Stimulated activated naive CD8-positive, alpha-beta T cell treated with anti-CD3 and anti-CD28 coated beads, Interleukin-15, Interleukin-2, amounts not matched to agents 100 ng/mL and 50 ng/mL, for 24 hours (primary cell): Measurements from ENCODE around the gene PEMT.

ENCODE experiments used
- H3K27ac Mint-ChIP-seq: one replicate; pipeline ENCODE4 v1.8.0; 2021; ENCODE audit warnings: mild to moderate bottlenecking, mixed read lengths
- H3K27me3 Mint-ChIP-seq: one replicate; pipeline ENCODE4 v1.8.0; 2021; ENCODE audit warnings: mixed read lengths
- H3K36me3 Mint-ChIP-seq: one replicate; pipeline ENCODE4 v1.8.0; 2021; ENCODE audit warnings: low read depth, mixed read lengths
- H3K4me1 Mint-ChIP-seq: one replicate; pipeline ENCODE4 v1.8.0; 2021; ENCODE audit warnings: low read depth, mixed read lengths
- H3K4me3 Mint-ChIP-seq: one replicate; pipeline ENCODE4 v1.8.0; 2021; ENCODE audit warnings: mild to moderate bottlenecking, mixed read lengths
- H3K9me3 Mint-ChIP-seq: one replicate; pipeline ENCODE4 v1.8.0; 2021; ENCODE audit warnings: mixed read lengths

The PEMT gene

GRCh38 chr17:17541640-17542001, 49.9 kb downstream of the PEMT start:
- Mint-ChIP-seq H3K27ac (no peak overlapping the region), H3K4me1 (no peaks in the 10 kb centered on the region), H3K27me3 (no peaks in the 10 kb centered on the region), H3K9me3 (no peaks in the 10 kb centered on the region), H3K4me3 (no peak overlapping the region), H3K36me3 (no peaks in the 10 kb centered on the region)

- Mint-ChIP-seq H3K4me1 (no peaks in the 10 kb centered on the region), H3K9me3 (no peaks in the 10 kb centered on the region), H3K27ac (no peak overlapping the region)
These were observed 50.4 kb downstream of the PEMT start for GRCh38 chr17:17540935-17541639.

GRCh38 chr17:17540278-17540906, 51.1 kb downstream of the PEMT start:
- no peaks in the 10 kb centered on the region for H3K27me3 Mint-ChIP-seq
- H3K9me3 Mint-ChIP-seq, result no peaks in the 10 kb centered on the region
- H3K27ac Mint-ChIP-seq, result no peak overlapping the region
- H3K4me1 Mint-ChIP-seq, result no peaks in the 10 kb centered on the region
- H3K36me3 Mint-ChIP-seq, result no peaks in the 10 kb centered on the region
- no peak overlapping the region for H3K4me3 Mint-ChIP-seq

More at GRCh38 chr17:17540935-17541639, 50.4 kb downstream of the PEMT start:
- no peak overlapping the region for H3K4me3 Mint-ChIP-seq
- H3K36me3 Mint-ChIP-seq, result no peaks in the 10 kb centered on the region
- no peaks in the 10 kb centered on the region for H3K27me3 Mint-ChIP-seq

GRCh38 chr17:17539591-17539990, 51.9 kb downstream of the PEMT start:
- Mint-ChIP-seq H3K36me3 (no peaks in the 10 kb centered on the region), H3K4me3 (no peak overlapping the region), H3K9me3 (no peaks in the 10 kb centered on the region), H3K4me1 (no peaks in the 10 kb centered on the region), H3K27ac (no peak overlapping the region), H3K27me3 (no peaks in the 10 kb centered on the region)

DNA sequence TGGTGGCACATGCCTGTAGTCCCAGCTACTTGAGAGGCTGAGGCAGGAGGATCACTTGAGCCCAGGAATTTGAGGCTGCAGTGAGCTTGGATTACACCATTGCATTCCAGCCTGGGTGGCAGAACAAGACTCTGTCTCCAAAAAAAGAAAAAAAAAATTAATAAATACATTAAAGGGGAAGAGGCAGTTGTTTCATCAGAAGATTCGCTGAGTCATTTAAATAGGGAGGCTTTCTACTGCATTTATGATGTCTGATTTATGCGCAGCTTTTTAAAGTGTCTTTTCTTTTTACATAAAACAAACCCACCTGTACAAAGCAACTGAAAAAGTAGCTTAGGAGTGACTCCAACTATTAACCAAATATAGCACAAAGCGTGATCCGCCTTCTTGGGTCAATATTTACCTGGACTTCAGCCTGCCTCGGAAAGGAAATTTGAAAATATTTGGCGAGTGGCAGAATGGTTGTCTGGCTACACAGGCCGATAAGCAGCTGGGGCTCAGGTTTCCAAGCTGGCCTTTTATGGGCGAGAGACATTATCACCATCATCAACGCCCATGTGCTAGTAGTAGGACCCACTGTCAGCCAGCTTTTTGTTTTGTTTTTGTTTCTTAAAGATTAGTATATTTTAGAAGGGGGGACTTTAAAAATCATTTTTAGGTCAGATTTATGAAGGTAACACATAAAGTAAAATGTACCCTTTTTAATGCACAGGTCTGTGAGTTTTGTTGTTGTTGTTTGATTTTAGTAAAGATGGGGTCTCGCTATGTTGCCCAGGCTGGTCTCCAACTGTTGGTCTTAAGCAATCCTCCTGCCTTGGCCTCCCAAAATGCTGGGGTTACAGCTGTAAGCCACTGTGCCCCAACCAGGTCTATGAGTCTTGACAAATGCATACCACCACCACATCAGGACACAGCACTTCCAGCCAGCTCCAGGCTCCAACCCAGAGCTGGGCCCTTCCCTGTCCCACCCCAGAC, 52.8 kb downstream of the PEMT start:
- H3K27me3 Mint-ChIP-seq, result no peaks in the 10 kb centered on the region
- H3K4me3 Mint-ChIP-seq, result no peak overlapping the region
- H3K36me3 Mint-ChIP-seq, result no peaks in the 10 kb centered on the region
- H3K4me1 Mint-ChIP-seq, result no peaks in the 10 kb centered on the region
- no peak overlapping the region for H3K27ac Mint-ChIP-seq
- no peaks in the 10 kb centered on the region for H3K9me3 Mint-ChIP-seq

GRCh38 chr17:17537311-17538099, 54.0 kb downstream of the PEMT start:
- Mint-ChIP-seq H3K4me3 (no peak overlapping the region), H3K27ac (no peak overlapping the region), H3K9me3 (no peaks in the 10 kb centered on the region), H3K36me3 (no peaks in the 10 kb centered on the region), H3K27me3 (no peaks in the 10 kb centered on the region), H3K4me1 (no peaks in the 10 kb centered on the region)

DNA sequence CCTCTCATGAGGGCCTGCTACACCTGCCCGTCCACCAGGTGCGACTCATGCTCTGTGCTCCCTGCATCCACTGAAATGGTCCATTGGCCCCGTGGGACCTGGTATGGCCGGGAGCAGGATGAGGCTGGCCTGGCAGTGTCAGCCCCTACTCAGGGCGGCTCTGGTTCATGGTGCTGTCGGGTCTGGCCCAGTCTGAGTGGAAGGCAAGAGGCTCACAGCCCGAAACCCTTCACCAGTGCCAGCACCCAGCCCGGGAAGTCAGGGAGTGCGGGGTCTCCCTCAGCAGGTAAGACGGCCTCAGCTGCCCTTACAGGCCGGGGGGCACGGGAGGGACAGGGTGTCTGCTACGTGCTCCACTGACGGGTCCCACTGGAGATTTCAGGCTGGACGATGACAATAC, 54.8 kb downstream of the PEMT start:
- Mint-ChIP-seq H3K4me3 (no peak overlapping the region), H3K9me3 (no peaks in the 10 kb centered on the region), H3K27me3 (no peaks in the 10 kb centered on the region), H3K36me3 (no peaks in the 10 kb centered on the region), H3K27ac (no peak overlapping the region), H3K4me1 (no peaks in the 10 kb centered on the region)

- Mint-ChIP-seq H3K36me3 (no peaks in the 10 kb centered on the region), H3K27ac (no peak overlapping the region), H3K27me3 (no peaks in the 10 kb centered on the region), H3K9me3 (no peaks in the 10 kb centered on the region), H3K4me1 (no peaks in the 10 kb centered on the region), H3K4me3 (no peak overlapping the region)
These were observed 55.6 kb downstream of the PEMT start for GRCh38 chr17:17535957-17536356.

DNA sequence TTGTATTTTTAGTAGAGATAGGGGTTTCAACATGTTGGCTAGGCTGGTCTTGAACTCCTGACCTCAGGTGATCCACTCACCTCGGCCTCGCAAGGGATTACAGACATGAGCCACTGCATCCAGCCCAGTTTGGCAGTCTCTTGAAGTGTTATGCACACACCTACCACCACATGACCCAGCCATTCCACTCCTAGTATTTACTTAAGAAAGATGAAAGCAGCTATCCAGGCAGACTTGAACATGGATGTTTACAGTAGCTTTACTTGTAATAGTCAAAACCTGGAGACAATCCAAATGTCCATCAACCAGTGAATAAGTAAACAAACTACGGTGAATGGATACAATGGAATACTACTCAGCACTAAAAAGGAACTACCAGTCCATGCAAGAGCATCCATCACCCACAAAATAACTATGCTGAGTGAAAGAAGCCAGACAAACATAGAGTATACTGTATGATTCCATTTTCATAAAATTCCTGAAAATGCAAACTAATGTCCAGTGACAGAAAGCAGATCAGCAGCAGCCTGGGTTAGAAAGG, 57.5 kb downstream of the PEMT start:
- H3K4me1 Mint-ChIP-seq, result no peaks in the 10 kb centered on the region
- no peaks in the 10 kb centered on the region for H3K9me3 Mint-ChIP-seq

DNA sequence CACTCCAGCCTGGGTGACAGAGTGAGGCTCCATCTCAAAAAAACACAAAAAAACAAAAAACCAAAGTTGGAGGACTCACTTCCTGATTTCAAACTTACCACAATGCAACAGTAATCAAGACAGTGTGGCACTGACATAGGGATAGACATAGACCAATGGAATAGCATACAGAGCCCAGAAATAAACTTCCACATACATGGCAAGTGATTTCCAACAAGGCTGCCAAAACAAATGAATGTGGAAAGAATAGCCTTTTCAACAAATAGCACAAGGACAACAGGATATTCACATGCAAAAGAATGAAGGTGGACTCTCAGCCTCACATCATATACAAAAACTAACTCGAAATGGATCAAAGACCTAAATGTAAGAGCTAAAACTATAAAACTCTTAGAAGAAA, 58.5 kb downstream of the PEMT start:
- Mint-ChIP-seq H3K27me3 (no peaks in the 10 kb centered on the region), H3K36me3 (no peaks in the 10 kb centered on the region), H3K4me3 (no peak overlapping the region), H3K4me1 (no peaks in the 10 kb centered on the region), H3K9me3 (no peaks in the 10 kb centered on the region), H3K27ac (no peak overlapping the region)

More for the DNA sequence above, 57.5 kb downstream of the PEMT start:
- H3K27me3 Mint-ChIP-seq, result no peaks in the 10 kb centered on the region
- no peak overlapping the region for H3K27ac Mint-ChIP-seq
- no peak overlapping the region for H3K4me3 Mint-ChIP-seq
- H3K36me3 Mint-ChIP-seq, result no peaks in the 10 kb centered on the region

DNA sequence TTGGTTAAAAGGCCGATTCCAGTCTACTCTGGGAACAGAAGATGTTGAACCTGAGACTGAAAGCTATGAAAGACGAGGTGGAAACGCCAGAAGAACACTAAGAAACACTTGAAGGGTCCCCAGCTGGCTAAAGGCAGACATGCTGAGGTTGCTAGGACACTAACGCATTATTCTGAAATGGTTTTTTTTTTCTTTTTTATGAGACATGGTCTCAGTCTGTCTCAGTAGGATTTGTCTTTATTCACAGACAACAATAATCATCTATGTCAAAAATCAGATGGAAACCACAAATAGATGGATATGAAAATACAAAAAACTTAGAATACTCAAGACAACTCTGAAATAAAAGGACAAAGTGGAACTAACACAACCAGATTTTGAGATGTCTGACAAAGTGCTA, 60.4 kb downstream of the PEMT start:
- no peak overlapping the region for H3K4me3 Mint-ChIP-seq
- no peaks in the 10 kb centered on the region for H3K27me3 Mint-ChIP-seq
- H3K9me3 Mint-ChIP-seq, result no peaks in the 10 kb centered on the region
- no peaks in the 10 kb centered on the region for H3K4me1 Mint-ChIP-seq
- H3K36me3 Mint-ChIP-seq, result no peaks in the 10 kb centered on the region
- H3K27ac Mint-ChIP-seq, result no peak overlapping the region

DNA sequence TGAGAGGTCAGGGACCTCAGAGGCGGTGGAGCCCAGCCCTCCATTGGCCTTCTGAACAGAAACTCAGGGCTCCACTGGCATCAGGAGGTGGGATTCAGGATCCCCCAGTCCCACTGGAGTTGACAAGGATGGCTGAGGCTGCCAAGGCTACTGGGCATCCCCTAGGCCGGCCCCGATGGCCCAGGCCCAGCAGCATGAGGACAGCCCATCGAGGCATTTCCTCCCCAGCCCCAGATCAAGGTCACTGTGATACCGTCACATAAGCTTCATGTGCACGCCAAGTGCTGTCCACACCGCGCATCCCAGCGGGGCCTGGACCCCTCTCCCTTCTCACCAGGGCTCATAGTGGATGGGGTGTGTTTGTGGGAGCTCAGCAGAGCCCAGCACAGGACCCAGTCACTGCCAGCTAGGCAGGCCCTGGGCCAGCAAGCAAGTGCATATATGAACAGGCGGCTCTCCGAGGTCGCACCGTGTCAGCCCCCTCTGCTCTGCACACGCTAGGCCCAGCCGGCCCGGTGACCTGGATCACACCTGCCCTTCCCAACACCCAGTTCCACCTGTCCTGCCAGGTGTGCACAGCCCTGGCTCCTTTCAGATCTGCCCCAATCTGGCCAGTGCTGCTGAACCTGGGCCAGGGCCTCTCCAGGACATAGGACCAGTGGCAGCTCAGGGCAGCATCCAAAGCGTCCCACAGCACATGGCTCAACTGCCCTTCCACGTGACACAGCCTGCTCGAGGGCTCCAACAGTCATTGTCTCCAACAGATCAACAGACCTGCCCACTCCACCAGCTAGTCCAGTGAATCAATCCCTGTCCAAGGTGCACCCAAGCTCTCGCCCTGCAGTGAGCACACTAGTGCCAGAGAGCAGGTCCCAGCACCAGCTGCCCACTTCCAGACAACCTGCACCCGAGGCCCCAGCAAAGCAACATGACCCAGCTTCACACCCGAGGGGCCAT, 62.5 kb downstream of the PEMT start:
- Mint-ChIP-seq H3K4me1 (no peaks in the 10 kb centered on the region), H3K4me3 (no peak overlapping the region), H3K9me3 (no peaks in the 10 kb centered on the region), H3K27ac (no peak overlapping the region), H3K27me3 (no peaks in the 10 kb centered on the region), H3K36me3 (no peaks in the 10 kb centered on the region)

GRCh38 chr17:17527956-17528500, 63.5 kb downstream of the PEMT start:
- no peaks in the 10 kb centered on the region for H3K4me1 Mint-ChIP-seq
- no peaks in the 10 kb centered on the region for H3K36me3 Mint-ChIP-seq
- no peaks in the 10 kb centered on the region for H3K27me3 Mint-ChIP-seq
- H3K9me3 Mint-ChIP-seq, result no peaks in the 10 kb centered on the region
- H3K27ac Mint-ChIP-seq, result no peak overlapping the region
- H3K4me3 Mint-ChIP-seq, result no peak overlapping the region
